ENCODE results near the gene TUB. TPM values are rescaled to one million over a fixed set of nuclear protein-coding genes. Genes with fewer than 3 reads are reported as not detected.

Gene TUB
- total and polyA plus RNA-seq, 2 of the 8 experiments (the other 6 are each of a cell fraction or from before 2014, with no cell fraction given): 15.3 to 31.3 TPM

DNA sequence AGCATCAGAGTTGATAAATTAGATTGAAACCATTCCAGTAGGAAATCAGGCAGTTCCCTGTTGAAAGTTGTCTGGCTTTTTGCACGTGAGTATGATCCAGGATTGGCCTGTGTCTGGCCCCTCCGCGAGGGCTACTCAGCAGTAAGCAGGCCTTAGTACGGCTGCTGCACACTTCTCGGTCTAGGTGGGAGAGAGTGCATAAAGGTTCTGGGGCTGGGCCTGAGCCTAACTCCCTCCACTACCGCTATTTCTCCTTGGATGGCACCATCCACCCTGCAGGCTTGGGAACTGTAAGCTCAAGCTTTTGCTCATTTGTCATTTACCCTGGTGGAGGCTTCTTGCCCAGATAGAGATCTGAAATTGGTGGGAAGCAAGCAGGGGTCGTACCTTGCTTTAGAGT is 22.0 kb downstream of the TUB start:
- CTCF ChIA-PET (ENCODE audit: partially characterized antibody): interaction anchor here (0.6 to 30.2 kb wide), 10 partner anchors 13 to 223 kb away, joined by 3 to 1283 read pairs (median 4); no protein-coding TSS in a partner anchor
- peaks cover 12 to 46% (median 40%) of the 10 kb centered on the region in 4 experiments for H3K36me3 ChIP-seq (ENCODE audit: control insufficient read depth in 2 of 4, insufficient read depth in 4 of 4, low read length in 3 of 4)

More for the DNA sequence above, 22.0 kb downstream of the TUB start:
- no peak overlapping the region for H3K4ac ChIP-seq (replicated peaks; ENCODE audit: insufficient read length, low read depth, low read length)
- no peak overlapping the region for H3K23ac ChIP-seq (ENCODE audit: insufficient read length)
- FAIRE-seq (no peak), DNase-seq (ENCODE audit: low read depth in 1 of 2, low spot score in 2 of 2) (no peak)
- H2AFZ ChIP-seq (ENCODE audit: low read length): no peak overlapping the region
- H3K4me1 ChIP-seq (replicated peaks in 1 of 4; ENCODE audit: control insufficient read depth in 3 of 4, insufficient read depth in 4 of 4, low read length in 3 of 4): no peaks in the 10 kb centered on the region
- H4K20me1 ChIP-seq (replicated peaks in 1 of 2; ENCODE audit: control insufficient read depth in 1 of 2, insufficient read depth in 2 of 2, low read length in 2 of 2): peaks cover 2% of the 10 kb centered on the region in 2 experiments
- H4K91ac ChIP-seq (replicated peaks; ENCODE audit: insufficient read length, low read length): no peak overlapping the region
- H2BK5ac ChIP-seq (ENCODE audit: low read depth, low read length): no peak overlapping the region
- H3K27ac ChIP-seq (ENCODE audit: low read depth, low read length): no peak overlapping the region
- H4K5ac ChIP-seq (ENCODE audit: insufficient read length, low read depth, low read length): no peak overlapping the region
- H2AK5ac ChIP-seq (ENCODE audit: low read depth, low read length): no peak overlapping the region
- no peak overlapping the region for H3K4me3 ChIP-seq (ENCODE audit: extremely low read depth in 1 of 4, insufficient read depth in 2 of 4, low read depth in 3 of 4, low read length in 4 of 4)
- H3K9ac ChIP-seq (replicated peaks in 1 of 4; ENCODE audit: extremely low read depth in 1 of 4, low read depth in 3 of 4, low read length in 3 of 4): no peak overlapping the region
- no peaks in the 10 kb centered on the region for H3K79me1 ChIP-seq (ENCODE audit: low read depth, low read length)
- TF ChIP-seq CEBPB (IDR thresholded peaks at IDR 0.05; ENCODE audit: low read depth, low read length): no peak
- no peak overlapping the region for H3K18ac ChIP-seq (ENCODE audit: extremely low read depth, low read length)
- no peak overlapping the region for H3K56ac ChIP-seq (replicated peaks; ENCODE audit: insufficient read length, low read depth, low read length)
- no peaks in the 10 kb centered on the region for H3K9me3 ChIP-seq (ENCODE audit: insufficient read depth in 2 of 2, low read depth in 1 of 2, low read length in 1 of 2)
- H3K27me3 ChIP-seq (replicated peaks in 1 of 4; ENCODE audit: control insufficient read depth in 3 of 4, extremely low read depth in 1 of 4, insufficient read depth in 3 of 4, low read length in 3 of 4): no peaks in the 10 kb centered on the region
- H3K14ac ChIP-seq (ENCODE audit: insufficient read length): no peak overlapping the region
- no peak overlapping the region for H2BK15ac ChIP-seq (ENCODE audit: low read length)
- no peak overlapping the region for H2BK120ac ChIP-seq (replicated peaks; ENCODE audit: low read depth, low read length)
- POLR2A ChIA-PET (ENCODE audit: partially characterized antibody): no interaction called here
- no peak overlapping the region for H3K4me2 ChIP-seq (ENCODE audit: insufficient read depth in 1 of 2, low read depth in 2 of 2, low read length in 2 of 2)
- H2BK20ac ChIP-seq (ENCODE audit: low read length): no peak overlapping the region
- no peaks in the 10 kb centered on the region; the same call in 1 of the 2 replicates for H3K23me2 ChIP-seq (ENCODE audit: low read depth, low read length)
- no peak overlapping the region for H2BK12ac ChIP-seq (ENCODE audit: low read depth, low read length)
- no peaks in the 10 kb centered on the region for H3K79me2 ChIP-seq (ENCODE audit: control insufficient read depth in 1 of 2, insufficient read depth in 2 of 2, low read length in 2 of 2)
- H4K8ac ChIP-seq (ENCODE audit: extremely low read depth, insufficient read depth, low read length): no peak overlapping the region
- 94% methylated on average over 7 of the region's 7 CpGs; no CpG with 5 or more reads in 1 of the 2 experiments for WGBS, 2 experiments (ENCODE audit: extremely low coverage in 1 of 2, insufficient coverage in 1 of 2, insufficient read length in 1 of 2, insufficient replicate concordance in 2 of 2, low coverage in 1 of 2, low lambda C conversion rate in 2 of 2, missing lambda C conversion rate in 1 of 2)
